Measurements from ENCODE around the gene TRIM28. TPM values are rescaled to one million over a fixed set of nuclear protein-coding genes. Genes with fewer than 3 reads are reported as not detected.
A peak's percentile ranks its signal among the peaks of the same experiment; 100 is the strongest.

The TRIM28 gene
- total RNA-seq, 1 donor from 2014 or later: 274 TPM

GRCh38 chr19:58558066-58558622, 14.3 kb downstream of the TRIM28 start, which contains the start of gene UBE2M:
Gene UBE2M (minus strand): TSS chr19:58558611. CDS start chr19:58558381, 230 bp downstream.
- no peak for TF ChIP-seq CTCF (IDR thresholded peaks at IDR 0.05)
- no peak for TF ChIP-seq POLR2AphosphoS5 (IDR thresholded peaks at IDR 0.05; ENCODE audit: insufficient read depth in 1 of 2, low read depth in 1 of 2)
- TF ChIP-seq POLR2A (IDR thresholded peaks at IDR 0.05): no peak
- no peak for DNase-seq (ENCODE audit: extremely low spot score in 2 of 2)

DNA sequence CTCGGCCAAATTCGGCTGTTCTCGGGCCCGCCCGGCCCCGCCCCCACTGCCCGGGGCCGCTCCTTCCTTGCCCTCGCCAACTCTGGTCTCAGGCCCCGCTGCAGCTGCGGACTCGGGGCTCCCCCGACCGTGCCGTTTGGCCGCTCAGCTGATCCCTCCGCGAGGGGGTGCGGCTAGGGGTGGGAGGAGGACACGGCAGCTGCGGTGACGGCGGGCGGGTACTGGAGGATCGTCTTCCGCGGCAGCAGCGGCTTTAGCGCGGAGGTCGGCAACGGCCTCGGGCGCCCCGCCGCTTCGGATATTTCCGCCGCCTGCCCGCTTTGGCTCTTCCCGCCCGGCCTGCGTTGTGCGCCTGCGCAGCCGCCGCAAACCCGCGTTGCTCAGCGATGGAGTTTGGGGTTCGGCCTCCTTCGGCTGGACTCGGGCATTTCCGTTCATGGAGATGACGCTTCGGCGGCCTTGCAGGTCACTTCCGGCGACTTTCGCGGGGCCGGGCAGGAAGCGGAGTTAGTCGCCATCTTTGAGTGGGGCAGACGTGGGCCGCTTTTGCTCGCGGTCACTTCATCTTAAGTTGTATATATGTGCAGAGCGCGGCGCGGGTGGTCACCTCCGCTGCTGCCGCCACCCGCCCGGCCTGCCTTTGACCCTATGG, 14.9 kb downstream of the TRIM28 start:
- Histone ChIP-seq H3K4me1 (peaks cover 71% of the 10 kb centered on the region), H3K36me3 (peaks cover 0 to 14% of the 10 kb centered on the region in 2 donors), H3K27ac (peak overlapping the region; percentile 100), H3K4me3 (peak overlapping the region; percentile 81 to 89), H3K27me3 (no peaks in the 10 kb centered on the region), H3K9me3 (no peaks in the 10 kb centered on the region)
- intact Hi-C loops (cut with DNase I): no loop called here
- no peak for TF ChIP-seq CTCF (IDR thresholded peaks at IDR 0.05)
- peak in 1 of 2 donors; percentile 43 for TF ChIP-seq POLR2A (IDR thresholded peaks at IDR 0.05)
- TF ChIP-seq POLR2AphosphoS5 (IDR thresholded peaks at IDR 0.05; ENCODE audit: insufficient read depth in 1 of 2, low read depth in 1 of 2): peak; percentile 82 to 96
- peak in 1 of 2 donors; percentile 97 for DNase-seq (ENCODE audit: extremely low spot score in 2 of 2)

More at GRCh38 chr19:58558066-58558622, 14.3 kb downstream of the TRIM28 start, which contains the start of gene UBE2M:
- Histone ChIP-seq H3K27me3 (no peaks in the 10 kb centered on the region), H3K36me3 (peaks cover 0 to 14% of the 10 kb centered on the region in 2 donors), H3K4me1 (peaks cover 72% of the 10 kb centered on the region), H3K27ac (peak within 1 kb of the TSS; percentile 100), H3K9me3 (no peaks in the 10 kb centered on the region), H3K4me3 (peak within 1 kb of the TSS; percentile 81 to 89)
- intact Hi-C loops (cut with DNase I): no loop called here

GRCh38 chr19:58559275-58560006, 15.6 kb downstream of the TRIM28 start:
- intact Hi-C loops (cut with DNase I): no loop called here
- H3K36me3 ChIP-seq: peaks cover 0 to 14% of the 10 kb centered on the region in 2 donors
- TF ChIP-seq CTCF (IDR thresholded peaks at IDR 0.05) (no peak), POLR2AphosphoS5 (IDR thresholded peaks at IDR 0.05; ENCODE audit: insufficient read depth in 1 of 2, low read depth in 1 of 2) (peak in 1 of 2 donors; percentile 87), POLR2A (IDR thresholded peaks at IDR 0.05) (peak in 1 of 2 donors; percentile 35)
- H3K27ac ChIP-seq: peak overlapping the region; percentile 100
- H3K4me3 ChIP-seq: peak overlapping the region; percentile 81 to 89
- no peaks in the 10 kb centered on the region for H3K9me3 ChIP-seq
- DNase-seq (ENCODE audit: extremely low spot score in 2 of 2): peak in 1 of 2 donors; percentile 97
- H3K27me3 ChIP-seq: no peaks in the 10 kb centered on the region
- H3K4me1 ChIP-seq: peaks cover 65% of the 10 kb centered on the region

- Histone ChIP-seq H3K4me3 (peak overlapping the region; percentile 81 to 89), H3K27ac (peak overlapping the region; percentile 100), H3K4me1 (peaks cover 62% of the 10 kb centered on the region), H3K9me3 (no peaks in the 10 kb centered on the region), H3K36me3 (peaks cover 0 to 14% of the 10 kb centered on the region in 2 donors), H3K27me3 (no peaks in the 10 kb centered on the region)
- intact Hi-C loops (cut with DNase I): no loop called here
- TF ChIP-seq CTCF (IDR thresholded peaks at IDR 0.05) (no peak), POLR2AphosphoS5 (IDR thresholded peaks at IDR 0.05; ENCODE audit: insufficient read depth in 1 of 2, low read depth in 1 of 2) (no peak), POLR2A (IDR thresholded peaks at IDR 0.05) (no peak)
- DNase-seq (ENCODE audit: extremely low spot score in 2 of 2): no peak
Measured at GRCh38 chr19:58560007-58560887, 16.4 kb downstream of the TRIM28 start.
